HepG2 (cell line): ENCODE measurements around the gene TCFL5. TPM values are rescaled to one million over a fixed set of nuclear protein-coding genes. Genes with fewer than 3 reads are reported as not detected.

Experiments used
- CHD4 ChIP-seq: fragments of 200-600 bp; sonication (generic); IDR thresholded peaks from 2 replicates; pipeline ENCODE4 v1.7.0; 2017; ENCODE audit warnings: mild to moderate bottlenecking, low read length, borderline replicate concordance
- ISX ChIP-seq: sonication (generic); formaldehyde crosslinking; conservative IDR thresholded peaks from 2 replicates; pipeline ENCODE4 v1.5.0; 2020; ENCODE audit warnings: missing genetic modification reagents
- SETDB1 ChIP-seq: sonication (generic); formaldehyde crosslinking; IDR thresholded peaks from 2 replicates; pipeline ENCODE4 v1.5.1; 2020; ENCODE audit warnings: missing genetic modification reagents, mild to moderate bottlenecking, borderline replicate concordance
- SRSF9 ChIP-seq: fragments of 200-400 bp; formaldehyde crosslinking; IDR thresholded peaks from 2 replicates; pipeline ENCODE4 v1.6.1; 2018; ENCODE audit warnings: borderline replicate concordance, mild to moderate bottlenecking, low read depth, low read length; ENCODE audit not compliant: insufficient read depth, poor library complexity, severe bottlenecking
- polyA plus RNA-seq, 8 experiments: library from polyadenylated mRNA; depleted of rRNA in 3 of 8; stranded (reverse) in 7 of 8; unstranded in 1 of 8; fragments of >200 nt; fragmentation: Illumina TruSeq in 4 of 8; extraction: Trizol in 4 of 8; gene quantifications; 2 replicates each; pipeline versions ENCODE4 v1.2.1 to v1.2.3, GENCODE V29; 2011 to 2016; ENCODE audit warnings: low read depth in 4 of 8, missing spikeins in 1 of 8, mixed read lengths in 1 of 8; ENCODE audit not compliant: insufficient read depth in 1 of 8
- total RNA-seq, 5 experiments: library from RNA; depleted of rRNA; stranded (reverse); fragments of >200 nt; fragmentation: Illumina TruSeq; extraction: Trizol; gene quantifications; 2 replicates each; pipeline ENCODE4 v1.2.3, GENCODE V29; 2016; ENCODE audit warnings: low read depth in 1 of 5
- TF ChIP-seq, protein P1 (sequence below), 2 experiments: sonication (generic) in 1 of 2; formaldehyde crosslinking in 1 of 2; IDR thresholded peaks; 2 replicates each; pipeline versions ENCODE4 v1.6.1 to v1.9.0; 2014 to 2022; ENCODE audit warnings: antibody characterized with exemption in 1 of 2, borderline replicate concordance in 1 of 2, inconsistent platforms in 1 of 2, low read depth in 1 of 2, missing genetic modification reagents in 1 of 2
- TF ChIP-seq, protein P2 (sequence below): sonication (generic); formaldehyde crosslinking; IDR thresholded peaks from 2 replicates; pipeline ENCODE4 v1.9.0; 2021; ENCODE audit warnings: missing genetic modification reagents, borderline replicate concordance
- TF ChIP-seq, protein P3 (sequence below): sonication (generic); formaldehyde crosslinking; IDR thresholded peaks from 2 replicates; pipeline ENCODE4 v1.4.0; 2020; ENCODE audit warnings: mild to moderate bottlenecking, missing genetic modification reagents, borderline replicate concordance
- TF ChIP-seq, protein P4 (sequence below): sonication (generic); formaldehyde crosslinking; IDR thresholded peaks from 2 replicates; pipeline ENCODE4 v1.5.0; 2020; ENCODE audit warnings: mild to moderate bottlenecking, missing genetic modification reagents, borderline replicate concordance
- TF ChIP-seq, protein P5 (sequence below): sonication (generic); formaldehyde crosslinking; IDR thresholded peaks from 2 replicates; pipeline ENCODE4 v1.5.1; 2020; ENCODE audit warnings: missing genetic modification reagents, mild to moderate bottlenecking, borderline replicate concordance
- TF ChIP-seq, protein P6 (sequence below): sonication (generic); formaldehyde crosslinking; IDR thresholded peaks from 2 replicates; pipeline ENCODE4 v1.8.0; 2022; ENCODE audit warnings: mild to moderate bottlenecking, missing genetic modification reagents, borderline replicate concordance
- TF ChIP-seq, protein P7 (sequence below): sonication (generic); formaldehyde crosslinking; IDR thresholded peaks from 2 replicates; pipeline ENCODE4 v1.8.1; 2023; ENCODE audit warnings: mild to moderate bottlenecking, missing genetic modification reagents

TCFL5 gene
- total and polyA plus RNA-seq, 2 of the 13 experiments (the other 11 are each of a cell fraction or from before 2014, with no cell fraction given): 14.8 to 20.0 TPM

DNA sequence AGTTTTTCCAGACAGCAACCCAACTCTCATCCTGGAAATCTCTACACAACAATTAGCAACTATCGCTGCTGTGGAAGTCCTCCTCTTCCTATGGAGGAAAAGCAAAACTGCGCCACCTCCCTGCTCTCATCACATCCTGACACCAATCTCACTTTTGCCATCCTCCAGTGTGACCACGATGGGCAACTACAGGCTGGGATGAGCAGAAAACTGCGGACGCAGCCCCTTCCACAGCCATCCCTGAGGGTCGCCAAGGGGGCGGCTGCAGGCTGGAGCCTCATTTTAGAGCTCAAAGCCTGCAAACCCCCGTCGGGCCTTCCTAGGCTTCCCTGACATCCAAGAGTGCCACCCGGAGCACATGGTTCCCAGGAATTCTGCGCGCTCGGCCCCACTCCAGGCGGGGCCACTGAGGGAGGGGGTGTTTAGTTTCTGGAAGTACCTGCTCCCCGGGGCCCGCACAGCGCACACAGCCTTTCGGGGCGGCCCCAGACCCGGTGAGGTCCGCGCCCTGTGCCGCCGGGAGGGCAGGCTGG, 1.2 kb downstream of the TCFL5 start (continued):
- TF ChIP-seq, protein P1, sequence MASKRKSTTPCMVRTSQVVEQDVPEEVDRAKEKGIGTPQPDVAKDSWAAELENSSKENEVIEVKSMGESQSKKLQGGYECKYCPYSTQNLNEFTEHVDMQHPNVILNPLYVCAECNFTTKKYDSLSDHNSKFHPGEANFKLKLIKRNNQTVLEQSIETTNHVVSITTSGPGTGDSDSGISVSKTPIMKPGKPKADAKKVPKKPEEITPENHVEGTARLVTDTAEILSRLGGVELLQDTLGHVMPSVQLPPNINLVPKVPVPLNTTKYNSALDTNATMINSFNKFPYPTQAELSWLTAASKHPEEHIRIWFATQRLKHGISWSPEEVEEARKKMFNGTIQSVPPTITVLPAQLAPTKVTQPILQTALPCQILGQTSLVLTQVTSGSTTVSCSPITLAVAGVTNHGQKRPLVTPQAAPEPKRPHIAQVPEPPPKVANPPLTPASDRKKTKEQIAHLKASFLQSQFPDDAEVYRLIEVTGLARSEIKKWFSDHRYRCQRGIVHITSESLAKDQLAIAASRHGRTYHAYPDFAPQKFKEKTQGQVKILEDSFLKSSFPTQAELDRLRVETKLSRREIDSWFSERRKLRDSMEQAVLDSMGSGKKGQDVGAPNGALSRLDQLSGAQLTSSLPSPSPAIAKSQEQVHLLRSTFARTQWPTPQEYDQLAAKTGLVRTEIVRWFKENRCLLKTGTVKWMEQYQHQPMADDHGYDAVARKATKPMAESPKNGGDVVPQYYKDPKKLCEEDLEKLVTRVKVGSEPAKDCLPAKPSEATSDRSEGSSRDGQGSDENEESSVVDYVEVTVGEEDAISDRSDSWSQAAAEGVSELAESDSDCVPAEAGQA (IDR thresholded peaks at IDR 0.05; ENCODE audit: low read depth): 0 out of 2 replicates have a peak, but pooled peaks have one; percentile 26
- TF ChIP-seq, protein P1 (CRISPR knock-in tag; IDR thresholded peaks at IDR 0.05; ENCODE audit: borderline replicate concordance): no peak
- TF ChIP-seq, protein P2, sequence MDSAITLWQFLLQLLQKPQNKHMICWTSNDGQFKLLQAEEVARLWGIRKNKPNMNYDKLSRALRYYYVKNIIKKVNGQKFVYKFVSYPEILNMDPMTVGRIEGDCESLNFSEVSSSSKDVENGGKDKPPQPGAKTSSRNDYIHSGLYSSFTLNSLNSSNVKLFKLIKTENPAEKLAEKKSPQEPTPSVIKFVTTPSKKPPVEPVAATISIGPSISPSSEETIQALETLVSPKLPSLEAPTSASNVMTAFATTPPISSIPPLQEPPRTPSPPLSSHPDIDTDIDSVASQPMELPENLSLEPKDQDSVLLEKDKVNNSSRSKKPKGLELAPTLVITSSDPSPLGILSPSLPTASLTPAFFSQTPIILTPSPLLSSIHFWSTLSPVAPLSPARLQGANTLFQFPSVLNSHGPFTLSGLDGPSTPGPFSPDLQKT (CRISPR knock-in tag): no peak
- TF ChIP-seq SETDB1 (CRISPR knock-in tag) (no peak), SRSF9 (no peak), CHD4 (no peak), ISX (CRISPR knock-in tag) (no peak)
- TF ChIP-seq, protein P3, sequence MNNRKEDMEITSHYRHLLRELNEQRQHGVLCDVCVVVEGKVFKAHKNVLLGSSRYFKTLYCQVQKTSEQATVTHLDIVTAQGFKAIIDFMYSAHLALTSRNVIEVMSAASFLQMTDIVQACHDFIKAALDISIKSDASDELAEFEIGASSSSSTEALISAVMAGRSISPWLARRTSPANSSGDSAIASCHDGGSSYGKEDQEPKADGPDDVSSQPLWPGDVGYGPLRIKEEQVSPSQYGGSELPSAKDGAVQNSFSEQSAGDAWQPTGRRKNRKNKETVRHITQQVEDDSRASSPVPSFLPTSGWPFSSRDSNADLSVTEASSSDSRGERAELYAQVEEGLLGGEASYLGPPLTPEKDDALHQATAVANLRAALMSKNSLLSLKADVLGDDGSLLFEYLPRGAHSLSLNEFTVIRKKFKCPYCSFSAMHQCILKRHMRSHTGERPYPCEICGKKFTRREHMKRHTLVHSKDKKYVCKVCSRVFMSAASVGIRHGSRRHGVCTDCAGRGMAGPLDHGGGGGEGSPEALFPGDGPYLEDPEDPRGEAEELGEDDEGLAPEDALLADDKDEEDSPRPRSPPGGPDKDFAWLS (CRISPR knock-in tag): no peak
- TF ChIP-seq, protein P4, sequence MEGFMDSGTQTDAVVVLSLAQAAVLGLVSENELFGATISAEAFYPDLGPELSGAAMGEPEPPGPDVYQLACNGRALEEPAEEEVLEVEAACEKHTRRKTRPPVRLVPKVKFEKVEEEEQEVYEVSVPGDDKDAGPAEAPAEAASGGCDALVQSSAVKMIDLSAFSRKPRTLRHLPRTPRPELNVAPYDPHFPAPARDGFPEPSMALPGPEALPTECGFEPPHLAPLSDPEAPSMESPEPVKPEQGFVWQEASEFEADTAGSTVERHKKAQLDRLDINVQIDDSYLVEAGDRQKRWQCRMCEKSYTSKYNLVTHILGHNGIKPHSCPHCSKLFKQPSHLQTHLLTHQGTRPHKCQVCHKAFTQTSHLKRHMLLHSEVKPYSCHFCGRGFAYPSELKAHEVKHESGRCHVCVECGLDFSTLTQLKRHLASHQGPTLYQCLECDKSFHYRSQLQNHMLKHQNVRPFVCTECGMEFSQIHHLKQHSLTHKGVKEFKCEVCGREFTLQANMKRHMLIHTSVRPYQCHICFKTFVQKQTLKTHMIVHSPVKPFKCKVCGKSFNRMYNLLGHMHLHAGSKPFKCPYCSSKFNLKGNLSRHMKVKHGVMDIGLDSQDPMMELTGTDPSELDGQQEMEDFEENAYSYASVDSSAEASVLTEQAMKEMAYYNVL (CRISPR knock-in tag): no peak
- TF ChIP-seq, protein P5, sequence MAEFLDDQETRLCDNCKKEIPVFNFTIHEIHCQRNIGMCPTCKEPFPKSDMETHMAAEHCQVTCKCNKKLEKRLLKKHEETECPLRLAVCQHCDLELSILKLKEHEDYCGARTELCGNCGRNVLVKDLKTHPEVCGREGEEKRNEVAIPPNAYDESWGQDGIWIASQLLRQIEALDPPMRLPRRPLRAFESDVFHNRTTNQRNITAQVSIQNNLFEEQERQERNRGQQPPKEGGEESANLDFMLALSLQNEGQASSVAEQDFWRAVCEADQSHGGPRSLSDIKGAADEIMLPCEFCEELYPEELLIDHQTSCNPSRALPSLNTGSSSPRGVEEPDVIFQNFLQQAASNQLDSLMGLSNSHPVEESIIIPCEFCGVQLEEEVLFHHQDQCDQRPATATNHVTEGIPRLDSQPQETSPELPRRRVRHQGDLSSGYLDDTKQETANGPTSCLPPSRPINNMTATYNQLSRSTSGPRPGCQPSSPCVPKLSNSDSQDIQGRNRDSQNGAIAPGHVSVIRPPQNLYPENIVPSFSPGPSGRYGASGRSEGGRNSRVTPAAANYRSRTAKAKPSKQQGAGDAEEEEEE (CRISPR knock-in tag): no peak
- TF ChIP-seq, protein P6, sequence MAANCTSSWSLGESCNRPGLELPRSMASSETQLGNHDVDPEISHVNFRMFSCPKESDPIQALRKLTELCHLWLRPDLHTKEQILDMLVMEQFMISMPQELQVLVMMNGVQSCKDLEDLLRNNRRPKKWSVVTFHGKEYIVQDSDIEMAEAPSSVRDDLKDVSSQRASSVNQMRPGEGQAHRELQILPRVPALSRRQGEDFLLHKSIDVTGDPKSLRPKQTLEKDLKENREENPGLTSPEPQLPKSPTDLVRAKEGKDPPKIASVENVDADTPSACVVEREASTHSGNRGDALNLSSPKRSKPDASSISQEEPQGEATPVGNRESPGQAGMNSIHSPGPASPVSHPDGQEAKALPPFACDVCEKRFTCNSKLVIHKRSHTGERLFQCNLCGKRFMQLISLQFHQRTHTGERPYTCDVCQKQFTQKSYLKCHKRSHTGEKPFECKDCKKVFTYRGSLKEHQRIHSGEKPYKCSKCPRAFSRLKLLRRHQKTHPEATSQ (CRISPR knock-in tag): no peak
- TF ChIP-seq, protein P7, sequence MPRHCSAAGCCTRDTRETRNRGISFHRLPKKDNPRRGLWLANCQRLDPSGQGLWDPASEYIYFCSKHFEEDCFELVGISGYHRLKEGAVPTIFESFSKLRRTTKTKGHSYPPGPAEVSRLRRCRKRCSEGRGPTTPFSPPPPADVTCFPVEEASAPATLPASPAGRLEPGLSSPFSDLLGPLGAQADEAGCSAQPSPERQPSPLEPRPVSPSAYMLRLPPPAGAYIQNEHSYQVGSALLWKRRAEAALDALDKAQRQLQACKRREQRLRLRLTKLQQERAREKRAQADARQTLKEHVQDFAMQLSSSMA: 0 out of 2 replicates have a peak, but pooled peaks have one; percentile 23
